PC-9 (cell line): ENCODE results near the gene ARHGAP22.

Experiments used
- CTCF ChIP-seq: fragments of 200-600 bp; sonication (generic); conservative IDR thresholded peaks from 2 replicates; pipeline ENCODE4 v1.6.1; 2017; ENCODE audit warnings: mixed run types, antibody characterized with exemption, mild to moderate bottlenecking, moderate library complexity
- EZH2 ChIP-seq: fragments of 200-600 bp; sonication (generic); IDR thresholded peaks from 2 replicates; pipeline ENCODE4 v1.8.0; 2017; ENCODE audit warnings: antibody characterized with exemption, low read depth

- TF ChIP-seq CTCF (peak; percentile 52; the same call in 1 of the 2 replicates), EZH2 (no peak)
Measured at GRCh38 chr10:48444266-48444665, 160.6 kb downstream of the ARHGAP22 start.
